Type B pancreatic cell (in vitro differentiated cells): ENCODE measurements around the gene FMN1. TPM values are rescaled to one million over a fixed set of nuclear protein-coding genes. Genes with fewer than 3 reads are reported as not detected.

Experiments
- DNase-seq: peaks from one replicate; pipeline ENCODE4 v3.0.0; 2021; ENCODE audit warnings: mixed read lengths; ENCODE audit not compliant: unreplicated experiment; ENCODE audit errors: extremely low spot score
- H3K27ac Mint-ChIP-seq: 2 replicates; pipeline ENCODE4 v1.8.0; 2021; ENCODE audit warnings: mild to moderate bottlenecking, mixed read lengths
- H3K27me3 Mint-ChIP-seq: 2 replicates; pipeline ENCODE4 v1.8.0; 2021; ENCODE audit warnings: mixed read lengths
- H3K36me3 Mint-ChIP-seq: 2 replicates; pipeline ENCODE4 v1.8.0; 2021; ENCODE audit warnings: mixed read lengths
- H3K4me1 Mint-ChIP-seq: one replicate; pipeline ENCODE4 v1.8.0; 2021; ENCODE audit warnings: mixed read lengths; ENCODE audit not compliant: unreplicated experiment
- H3K4me3 Mint-ChIP-seq: 2 replicates; pipeline ENCODE4 v1.8.0; 2021; ENCODE audit warnings: mild to moderate bottlenecking, mixed read lengths
- H3K9me3 Mint-ChIP-seq: 2 replicates; pipeline ENCODE4 v1.8.0; 2021; ENCODE audit warnings: mixed read lengths
- CTCF ChIP-seq: fragments of 200-600 bp; sonication (generic); conservative IDR thresholded peaks from 2 replicates; pipeline ENCODE4 v1.5.0; 2021; ENCODE audit warnings: antibody characterized with exemption, mild to moderate bottlenecking
- total RNA-seq: library from RNA; stranded (reverse); gene quantifications from 2 replicates; pipeline ENCODE4 v1.2.1, GENCODE V29; 2021; ENCODE audit warnings: low replicate concordance

The FMN1 gene
- total RNA-seq, 1 donor from 2014 or later, result 22.1 TPM

- H3K36me3 Mint-ChIP-seq, result no peaks in the 10 kb centered on the region
- no peak for DNase-seq
- no peaks in the 10 kb centered on the region for H3K27me3 Mint-ChIP-seq
- H3K4me3 Mint-ChIP-seq, result no peak overlapping the region
- peaks cover 29% of the 10 kb centered on the region for H3K4me1 Mint-ChIP-seq
- no peak for TF ChIP-seq CTCF
- H3K9me3 Mint-ChIP-seq, result no peaks in the 10 kb centered on the region
- no peak overlapping the region for H3K27ac Mint-ChIP-seq
Observed at GRCh38 chr15:32991619-32992111, 202.8 kb downstream of the FMN1 start.

GRCh38 chr15:32990071-32990470 lies 204.4 kb downstream of the FMN1 start:
- Mint-ChIP-seq H3K4me1 (peaks cover 33% of the 10 kb centered on the region), H3K36me3 (no peaks in the 10 kb centered on the region), H3K4me3 (no peak overlapping the region), H3K27me3 (no peaks in the 10 kb centered on the region), H3K9me3 (no peaks in the 10 kb centered on the region), H3K27ac (no peak overlapping the region)
- DNase-seq, result no peak
- no peak for TF ChIP-seq CTCF

GRCh38 chr15:32987067-32987466 lies 207.4 kb downstream of the FMN1 start:
- Mint-ChIP-seq H3K4me1 (peaks cover 29% of the 10 kb centered on the region), H3K27ac (no peak overlapping the region), H3K9me3 (peaks cover under 1% of the 10 kb centered on the region), H3K27me3 (no peaks in the 10 kb centered on the region), H3K36me3 (no peaks in the 10 kb centered on the region), H3K4me3 (no peak overlapping the region)
- TF ChIP-seq CTCF, result no peak
- no peak for DNase-seq

GRCh38 chr15:32986147-32986546 lies 208.4 kb downstream of the FMN1 start:
- no peak overlapping the region for H3K27ac Mint-ChIP-seq

GRCh38 chr15:32983679-32984078 lies 210.8 kb downstream of the FMN1 start:
- H3K36me3 Mint-ChIP-seq, result no peaks in the 10 kb centered on the region
- H3K27me3 Mint-ChIP-seq, result no peaks in the 10 kb centered on the region

More at GRCh38 chr15:32986147-32986546, 208.4 kb downstream of the FMN1 start:
- Mint-ChIP-seq H3K4me1 (peaks cover 25% of the 10 kb centered on the region), H3K36me3 (no peaks in the 10 kb centered on the region), H3K9me3 (peaks cover 4% of the 10 kb centered on the region), H3K4me3 (no peak overlapping the region), H3K27me3 (no peaks in the 10 kb centered on the region)
- DNase-seq, result no peak
- TF ChIP-seq CTCF, result no peak

More at GRCh38 chr15:32983679-32984078, 210.8 kb downstream of the FMN1 start:
- Mint-ChIP-seq H3K4me1 (peaks cover 24% of the 10 kb centered on the region), H3K9me3 (peaks cover 4% of the 10 kb centered on the region), H3K27ac (no peak overlapping the region), H3K4me3 (no peak overlapping the region)
- no peak for TF ChIP-seq CTCF
- DNase-seq, result no peak
